ENCODE data around the gene EDEM2. TPM values are rescaled to one million over a fixed set of nuclear protein-coding genes. Genes with fewer than 3 reads are reported as not detected.
"Not testable (repeated sequence)": the region's sequence is repeated elsewhere in the genome, so short reads cannot be mapped to it uniquely, and the experiment has no call there.

The EDEM2 gene
- total RNA-seq, 1 donor, result 32.2 TPM

GRCh38 chr20:35191419-35192117 lies 44.4 kb upstream of the EDEM2 start:
- TF ChIP-seq CTCF (IDR thresholded peaks at IDR 0.05; ENCODE audit: extremely low read depth, low read depth, low read length), result no peak
- no peak overlapping the region for H3K4me2 ChIP-seq (ENCODE audit: insufficient read depth, low read length)
- no peak overlapping the region for H2AFZ ChIP-seq (ENCODE audit: low read length)
- H4K20me1 ChIP-seq (ENCODE audit: insufficient read depth, low read length), result no peaks in the 10 kb centered on the region
- no peaks in the 10 kb centered on the region for H3K27me3 ChIP-seq (ENCODE audit: insufficient read depth, low read length)
- no peak overlapping the region for H3K27ac ChIP-seq (ENCODE audit: low read depth, low read length)
- no peak for DNase-seq (ENCODE audit: insufficient read length, low spot score, missing footprints)
- no peaks in the 10 kb centered on the region for H3K79me2 ChIP-seq (ENCODE audit: insufficient read depth, low read length)
- no peak overlapping the region for H3K4me3 ChIP-seq (ENCODE audit: insufficient read depth, low read length)
- no peaks in the 10 kb centered on the region for H3K4me1 ChIP-seq (ENCODE audit: insufficient read depth, low read length)
- no peaks in the 10 kb centered on the region for H3K9me3 ChIP-seq (ENCODE audit: low read depth, low read length)
- no peaks in the 10 kb centered on the region for H3K36me3 ChIP-seq (ENCODE audit: insufficient read depth, low read length)

- Histone ChIP-seq H3K4me1 (ENCODE audit: insufficient read depth, low read length) (no peaks in the 10 kb centered on the region), H3K9me3 (ENCODE audit: low read depth, low read length) (no peaks in the 10 kb centered on the region), H3K36me3 (ENCODE audit: insufficient read depth, low read length) (no peaks in the 10 kb centered on the region), H3K27ac (ENCODE audit: low read depth, low read length) (no peak overlapping the region), H3K79me2 (ENCODE audit: insufficient read depth, low read length) (no peaks in the 10 kb centered on the region), H2AFZ (ENCODE audit: low read length) (no peak overlapping the region), H3K4me3 (ENCODE audit: insufficient read depth, low read length) (no peak overlapping the region), H3K4me2 (ENCODE audit: insufficient read depth, low read length) (no peak overlapping the region), H4K20me1 (ENCODE audit: insufficient read depth, low read length) (no peaks in the 10 kb centered on the region), H3K27me3 (ENCODE audit: insufficient read depth, low read length) (no peaks in the 10 kb centered on the region)
- no peak for DNase-seq (ENCODE audit: insufficient read length, low spot score, missing footprints)
- TF ChIP-seq CTCF (IDR thresholded peaks at IDR 0.05; ENCODE audit: extremely low read depth, low read depth, low read length), result no peak
Observed at GRCh38 chr20:35190556-35190955, 43.4 kb upstream of the EDEM2 start.

- not testable (repeated sequence) for H3K4me3 ChIP-seq (ENCODE audit: insufficient read depth, low read length); H3K4me1 ChIP-seq (ENCODE audit: insufficient read depth, low read length); H3K27me3 ChIP-seq (ENCODE audit: insufficient read depth, low read length); H4K20me1 ChIP-seq (ENCODE audit: insufficient read depth, low read length); H3K27ac ChIP-seq (ENCODE audit: low read depth, low read length); H2AFZ ChIP-seq (ENCODE audit: low read length); H3K9me3 ChIP-seq (ENCODE audit: low read depth, low read length); H3K4me2 ChIP-seq (ENCODE audit: insufficient read depth, low read length); H3K36me3 ChIP-seq (ENCODE audit: insufficient read depth, low read length); H3K79me2 ChIP-seq (ENCODE audit: insufficient read depth, low read length); DNase-seq (ENCODE audit: insufficient read length, low spot score, missing footprints)
Observed at GRCh38 chr20:35189223-35189622, 42.1 kb upstream of the EDEM2 start.

- Histone ChIP-seq H3K27me3 (ENCODE audit: insufficient read depth, low read length) (no peaks in the 10 kb centered on the region), H3K36me3 (ENCODE audit: insufficient read depth, low read length) (no peaks in the 10 kb centered on the region), H3K79me2 (ENCODE audit: insufficient read depth, low read length) (no peaks in the 10 kb centered on the region), H3K4me3 (ENCODE audit: insufficient read depth, low read length) (no peak overlapping the region), H3K4me1 (ENCODE audit: insufficient read depth, low read length) (no peaks in the 10 kb centered on the region), H2AFZ (ENCODE audit: low read length) (no peak overlapping the region), H3K4me2 (ENCODE audit: insufficient read depth, low read length) (no peak overlapping the region), H3K27ac (ENCODE audit: low read depth, low read length) (no peak overlapping the region), H4K20me1 (ENCODE audit: insufficient read depth, low read length) (no peaks in the 10 kb centered on the region), H3K9me3 (ENCODE audit: low read depth, low read length) (no peaks in the 10 kb centered on the region)
- no peak for TF ChIP-seq CTCF (IDR thresholded peaks at IDR 0.05; ENCODE audit: extremely low read depth, low read depth, low read length)
- DNase-seq (ENCODE audit: insufficient read length, low spot score, missing footprints), result peak; percentile 15
Observed at GRCh38 chr20:35187584-35188190, 40.6 kb upstream of the EDEM2 start.

- H2AFZ ChIP-seq (ENCODE audit: low read length); H3K4me2 ChIP-seq (ENCODE audit: insufficient read depth, low read length); DNase-seq (ENCODE audit: insufficient read length, low spot score, missing footprints); H3K27ac ChIP-seq (ENCODE audit: low read depth, low read length); H3K4me3 ChIP-seq (ENCODE audit: insufficient read depth, low read length); H3K9me3 ChIP-seq (ENCODE audit: low read depth, low read length); H3K79me2 ChIP-seq (ENCODE audit: insufficient read depth, low read length); H3K4me1 ChIP-seq (ENCODE audit: insufficient read depth, low read length); H3K27me3 ChIP-seq (ENCODE audit: insufficient read depth, low read length); H4K20me1 ChIP-seq (ENCODE audit: insufficient read depth, low read length); H3K36me3 ChIP-seq (ENCODE audit: insufficient read depth, low read length): not testable (repeated sequence)
Observed at GRCh38 chr20:35186691-35187289, 39.7 kb upstream of the EDEM2 start.
